Activated CD8-positive, alpha-beta memory T cell treated with anti-CD3 and anti-CD28 coated beads, Interleukin-2, amount 10 ng/mL, durations not matched to agents 7 days and 5 days (primary cell): ENCODE measurements around the gene CKS2. TPM values are rescaled to one million over a fixed set of nuclear protein-coding genes. Genes with fewer than 3 reads are reported as not detected.
"Not testable (repeated sequence)": the region's sequence is repeated elsewhere in the genome, so short reads cannot be mapped to it uniquely, and the experiment has no call there.

Experiments
- ATAC-seq: fragments of 150-1000 bp; cut with Tn5 transposase; one replicate; pipeline ENCODE4 v1.10.0; 2021; ENCODE audit warnings: moderate library complexity
- CTCF ChIA-PET: fragments of 350-600 bp; sonication (Branson Sonifier 250); formaldehyde crosslinking; loops from one replicate; lab custom pipeline; 2021; ENCODE audit warnings: antibody characterized with exemption; lab: Charles Lee
- DNase-seq: peaks from one replicate; pipeline ENCODE4 v3.0.0-alpha.2; 2020
- H3K27ac Mint-ChIP-seq: one replicate; pipeline ENCODE4 v1.8.0; 2021; ENCODE audit warnings: mild to moderate bottlenecking, mixed read lengths
- H3K27me3 Mint-ChIP-seq: one replicate; pipeline ENCODE4 v1.8.0; 2021; ENCODE audit warnings: mixed read lengths
- H3K36me3 Mint-ChIP-seq: one replicate; pipeline ENCODE4 v1.8.0; 2021; ENCODE audit warnings: mild to moderate bottlenecking, mixed read lengths
- H3K4me1 Mint-ChIP-seq: one replicate; pipeline ENCODE4 v1.8.0; 2021; ENCODE audit warnings: mixed read lengths
- H3K4me3 Mint-ChIP-seq: one replicate; pipeline ENCODE4 v1.8.0; 2021; ENCODE audit warnings: mild to moderate bottlenecking, moderate library complexity, mixed read lengths
- H3K9me3 Mint-ChIP-seq: one replicate; pipeline ENCODE4 v1.8.0; 2022; ENCODE audit warnings: low read depth, mixed read lengths
- total RNA-seq, 2 experiments: library from RNA; stranded (reverse); gene quantifications; one replicate each; pipeline ENCODE4 v1.2.3, GENCODE V29; 2021

Gene CKS2
- total RNA-seq, 2 experiments from 2014 or later = 200 to 225 TPM

- no peak for DNase-seq
- Mint-ChIP-seq H3K36me3 (peaks cover 1% of the 10 kb centered on the region), H3K4me3 (no peak overlapping the region), H3K4me1 (no peaks in the 10 kb centered on the region), H3K9me3 (no peaks in the 10 kb centered on the region), H3K27me3 (peaks cover 21% of the 10 kb centered on the region), H3K27ac (no peak overlapping the region)
- CTCF ChIA-PET = no interaction called here
- ATAC-seq = no peak
Measured at GRCh38 chr9:89293014-89293413, 18.0 kb upstream of the CKS2 start.

GRCh38 chr9:89295400-89295799 is 15.6 kb upstream of the CKS2 start:
- CTCF ChIA-PET = interaction anchor here (0.7 kb wide), 1 partner anchor 288 kb away, joined by 3 read pairs; no protein-coding TSS in a partner anchor
- DNase-seq = no peak
- ATAC-seq = no peak
- no peak overlapping the region for H3K4me3 Mint-ChIP-seq
- no peak overlapping the region for H3K27ac Mint-ChIP-seq
- H3K9me3 Mint-ChIP-seq = no peaks in the 10 kb centered on the region
- H3K4me1 Mint-ChIP-seq = no peaks in the 10 kb centered on the region
- peaks cover 21% of the 10 kb centered on the region for H3K27me3 Mint-ChIP-seq
- H3K36me3 Mint-ChIP-seq = peaks cover 1% of the 10 kb centered on the region

- H3K27me3 Mint-ChIP-seq, H3K4me3 Mint-ChIP-seq, H3K27ac Mint-ChIP-seq, ATAC-seq, CTCF ChIA-PET, H3K9me3 Mint-ChIP-seq, DNase-seq, H3K36me3 Mint-ChIP-seq, H3K4me1 Mint-ChIP-seq: not testable (repeated sequence)
Measured at GRCh38 chr9:89301996-89302395, 9.0 kb upstream of the CKS2 start.

GRCh38 chr9:89304020-89304833 is 6.8 kb upstream of the CKS2 start:
- Mint-ChIP-seq H3K36me3 (peaks cover 5% of the 10 kb centered on the region), H3K27me3 (no peaks in the 10 kb centered on the region), H3K4me3 (no peak overlapping the region), H3K9me3 (no peaks in the 10 kb centered on the region), H3K27ac (no peak overlapping the region), H3K4me1 (peaks cover 5% of the 10 kb centered on the region)
- DNase-seq (no peak), ATAC-seq (no peak)
- CTCF ChIA-PET = interaction anchor here (0.6 to 0.9 kb wide), 2 partner anchors 26 to 379 kb away, joined by 4 read pairs; no protein-coding TSS in a partner anchor

GRCh38 chr9:89304834-89305188 is 6.2 kb upstream of the CKS2 start:
- H3K4me3 Mint-ChIP-seq = no peak overlapping the region
- peaks cover 5% of the 10 kb centered on the region for H3K36me3 Mint-ChIP-seq
- CTCF ChIA-PET = no interaction called here
- ATAC-seq (no peak), DNase-seq (no peak)
- H3K9me3 Mint-ChIP-seq = no peaks in the 10 kb centered on the region
- H3K27me3 Mint-ChIP-seq = no peaks in the 10 kb centered on the region
- peaks cover 10% of the 10 kb centered on the region for H3K4me1 Mint-ChIP-seq
- no peak overlapping the region for H3K27ac Mint-ChIP-seq

GRCh38 chr9:89305868-89306267 is 5.1 kb upstream of the CKS2 start:
- CTCF ChIA-PET = interaction anchor here (0.9 kb wide), 1 partner anchor 27 kb away, joined by 3 read pairs; no protein-coding TSS in a partner anchor

GRCh38 chr9:89309166-89309565 is 1.8 kb upstream of the CKS2 start:
- no peaks in the 10 kb centered on the region for H3K9me3 Mint-ChIP-seq
- H3K36me3 Mint-ChIP-seq = peaks cover 36% of the 10 kb centered on the region

More at GRCh38 chr9:89305868-89306267, 5.1 kb upstream of the CKS2 start:
- no peaks in the 10 kb centered on the region for H3K9me3 Mint-ChIP-seq
- peaks cover 9% of the 10 kb centered on the region for H3K36me3 Mint-ChIP-seq
- H3K4me3 Mint-ChIP-seq = no peak overlapping the region
- H3K4me1 Mint-ChIP-seq = peaks cover 16% of the 10 kb centered on the region
- ATAC-seq = no peak
- DNase-seq = no peak
- no peaks in the 10 kb centered on the region for H3K27me3 Mint-ChIP-seq
- H3K27ac Mint-ChIP-seq = no peak overlapping the region

GRCh38 chr9:89309608-89310474 is 1.2 kb upstream of the CKS2 start:
- Mint-ChIP-seq H3K36me3 (peaks cover 43% of the 10 kb centered on the region), H3K27me3 (no peaks in the 10 kb centered on the region), H3K27ac (peak overlapping the region; percentile 98), H3K4me1 (peaks cover 34% of the 10 kb centered on the region), H3K4me3 (peak overlapping the region; percentile 83), H3K9me3 (no peaks in the 10 kb centered on the region)
- no peak for ATAC-seq
- CTCF ChIA-PET = interaction anchor here (0.7 to 1.6 kb wide), 3 partner anchors 9 to 667 kb away, joined by 3 to 6 read pairs (median 6); partner anchors contain the start of gene SECISBP2
- no peak for DNase-seq

More at GRCh38 chr9:89309166-89309565, 1.8 kb upstream of the CKS2 start:
- CTCF ChIA-PET = interaction anchor here (0.7 kb wide), 1 partner anchor 668 kb away, joined by 3 read pairs; no protein-coding TSS in a partner anchor
- no peaks in the 10 kb centered on the region for H3K27me3 Mint-ChIP-seq
- H3K4me3 Mint-ChIP-seq = peak overlapping the region; percentile 83
- peaks cover 28% of the 10 kb centered on the region for H3K4me1 Mint-ChIP-seq
- ATAC-seq (no peak), DNase-seq (no peak)
- peak overlapping the region; percentile 98 for H3K27ac Mint-ChIP-seq

- H3K4me3 Mint-ChIP-seq = peak overlapping the region; percentile 83
Measured at GRCh38 chr9:89311346-89312221, 589 bp downstream of the CKS2 start.

GRCh38 chr9:89312222-89312571 is 1.2 kb downstream of the CKS2 start:
- ATAC-seq = no peak
- H3K4me1 Mint-ChIP-seq = peaks cover 50% of the 10 kb centered on the region

More at GRCh38 chr9:89311346-89312221, 589 bp downstream of the CKS2 start:
- Mint-ChIP-seq H3K9me3 (no peaks in the 10 kb centered on the region), H3K4me1 (peaks cover 45% of the 10 kb centered on the region), H3K36me3 (peaks cover 55% of the 10 kb centered on the region), H3K27me3 (no peaks in the 10 kb centered on the region), H3K27ac (peak overlapping the region; percentile 98)
- DNase-seq (no peak), ATAC-seq (no peak)
- CTCF ChIA-PET = interaction anchor here (1.8 kb wide), 1 partner anchor 237 kb away, joined by 5 read pairs; no protein-coding TSS in a partner anchor

GRCh38 chr9:89313842-89314241 is 2.8 kb downstream of the CKS2 start:
- H3K27ac Mint-ChIP-seq = peak overlapping the region; percentile 90
- H3K9me3 Mint-ChIP-seq = no peaks in the 10 kb centered on the region
- no peaks in the 10 kb centered on the region for H3K27me3 Mint-ChIP-seq
- CTCF ChIA-PET = interaction anchor here (1.1 to 1.4 kb wide), 2 partner anchors 11 to 177 kb away, joined by 3 to 5 read pairs; no protein-coding TSS in a partner anchor
- no peak for DNase-seq
- no peak for ATAC-seq
- H3K4me1 Mint-ChIP-seq = peaks cover 59% of the 10 kb centered on the region
- H3K36me3 Mint-ChIP-seq = peaks cover 66% of the 10 kb centered on the region
- H3K4me3 Mint-ChIP-seq = peak overlapping the region; percentile 83

More at GRCh38 chr9:89312222-89312571, 1.2 kb downstream of the CKS2 start:
- CTCF ChIA-PET = interaction anchor here (1.8 kb wide), 1 partner anchor 237 kb away, joined by 5 read pairs; no protein-coding TSS in a partner anchor
- Mint-ChIP-seq H3K4me3 (peak overlapping the region; percentile 83), H3K27me3 (no peaks in the 10 kb centered on the region), H3K36me3 (peaks cover 61% of the 10 kb centered on the region), H3K9me3 (no peaks in the 10 kb centered on the region), H3K27ac (peak overlapping the region; percentile 90)
- no peak for DNase-seq

GRCh38 chr9:89314955-89315354 is 4.0 kb downstream of the CKS2 start:
- H3K36me3 Mint-ChIP-seq = peaks cover 70% of the 10 kb centered on the region
- CTCF ChIA-PET = interaction anchor here (1.4 kb wide), 1 partner anchor 10 kb away, joined by 3 read pairs; no protein-coding TSS in a partner anchor
- peaks cover 59% of the 10 kb centered on the region for H3K4me1 Mint-ChIP-seq
- H3K27ac Mint-ChIP-seq = peak overlapping the region; percentile 90
- H3K27me3 Mint-ChIP-seq = no peaks in the 10 kb centered on the region
- no peaks in the 10 kb centered on the region for H3K9me3 Mint-ChIP-seq
- ATAC-seq (no peak), DNase-seq (no peak)
- H3K4me3 Mint-ChIP-seq = peak overlapping the region; percentile 83
